ENCODE results near the gene UXT. TPM values are rescaled to one million over a fixed set of nuclear protein-coding genes. Genes with fewer than 3 reads are reported as not detected.

UXT gene
- total and polyA plus RNA-seq, 9 of the 15 experiments (the other 6 are each of a cell fraction or from before 2014, with no cell fraction given) = 141 to 300 (median 204) TPM

DNA sequence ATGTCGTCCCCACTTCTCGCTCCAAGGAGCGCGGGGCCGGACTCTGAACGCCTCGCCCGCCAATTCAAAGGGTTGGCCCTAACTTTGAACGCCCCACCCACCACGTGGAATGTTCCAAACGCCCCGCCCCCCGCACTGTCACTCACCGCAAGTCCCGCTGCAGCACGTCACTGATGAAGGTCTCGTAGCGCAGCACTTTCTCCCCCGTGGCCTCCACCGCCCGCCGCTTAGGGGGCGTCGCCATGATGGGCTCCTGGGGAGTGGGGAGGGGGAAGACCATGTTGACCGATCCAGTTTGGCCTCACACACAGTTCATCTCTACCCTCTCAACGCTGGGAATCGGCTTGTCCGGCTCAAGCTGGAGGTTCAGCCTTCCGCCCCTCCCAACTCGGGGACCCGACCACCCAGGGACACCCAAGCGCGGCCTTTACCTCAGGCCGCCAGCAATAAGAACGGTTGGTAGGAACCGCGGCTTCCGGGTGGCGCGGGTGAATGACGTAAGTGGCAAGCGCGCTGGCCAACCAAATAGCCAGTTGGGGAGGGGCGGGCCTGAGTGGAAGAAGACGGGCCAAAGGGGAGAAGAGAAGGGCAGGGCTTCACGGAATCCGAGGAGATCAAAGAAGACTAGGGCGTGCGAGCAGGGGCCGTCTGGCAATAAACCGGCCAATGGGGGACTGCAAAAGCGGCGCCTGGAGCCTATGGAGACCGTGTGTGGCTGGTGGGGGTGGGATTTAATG, at the start of gene UXT (continued):
- TF ChIP-seq, protein P1, sequence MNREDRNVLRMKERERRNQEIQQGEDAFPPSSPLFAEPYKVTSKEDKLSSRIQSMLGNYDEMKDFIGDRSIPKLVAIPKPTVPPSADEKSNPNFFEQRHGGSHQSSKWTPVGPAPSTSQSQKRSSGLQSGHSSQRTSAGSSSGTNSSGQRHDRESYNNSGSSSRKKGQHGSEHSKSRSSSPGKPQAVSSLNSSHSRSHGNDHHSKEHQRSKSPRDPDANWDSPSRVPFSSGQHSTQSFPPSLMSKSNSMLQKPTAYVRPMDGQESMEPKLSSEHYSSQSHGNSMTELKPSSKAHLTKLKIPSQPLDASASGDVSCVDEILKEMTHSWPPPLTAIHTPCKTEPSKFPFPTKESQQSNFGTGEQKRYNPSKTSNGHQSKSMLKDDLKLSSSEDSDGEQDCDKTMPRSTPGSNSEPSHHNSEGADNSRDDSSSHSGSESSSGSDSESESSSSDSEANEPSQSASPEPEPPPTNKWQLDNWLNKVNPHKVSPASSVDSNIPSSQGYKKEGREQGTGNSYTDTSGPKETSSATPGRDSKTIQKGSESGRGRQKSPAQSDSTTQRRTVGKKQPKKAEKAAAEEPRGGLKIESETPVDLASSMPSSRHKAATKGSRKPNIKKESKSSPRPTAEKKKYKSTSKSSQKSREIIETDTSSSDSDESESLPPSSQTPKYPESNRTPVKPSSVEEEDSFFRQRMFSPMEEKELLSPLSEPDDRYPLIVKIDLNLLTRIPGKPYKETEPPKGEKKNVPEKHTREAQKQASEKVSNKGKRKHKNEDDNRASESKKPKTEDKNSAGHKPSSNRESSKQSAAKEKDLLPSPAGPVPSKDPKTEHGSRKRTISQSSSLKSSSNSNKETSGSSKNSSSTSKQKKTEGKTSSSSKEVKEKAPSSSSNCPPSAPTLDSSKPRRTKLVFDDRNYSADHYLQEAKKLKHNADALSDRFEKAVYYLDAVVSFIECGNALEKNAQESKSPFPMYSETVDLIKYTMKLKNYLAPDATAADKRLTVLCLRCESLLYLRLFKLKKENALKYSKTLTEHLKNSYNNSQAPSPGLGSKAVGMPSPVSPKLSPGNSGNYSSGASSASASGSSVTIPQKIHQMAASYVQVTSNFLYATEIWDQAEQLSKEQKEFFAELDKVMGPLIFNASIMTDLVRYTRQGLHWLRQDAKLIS (CRISPR knock-in tag; IDR thresholded peaks at IDR 0.05) = peak; percentile 96
- TF ChIP-seq SOX6 (IDR thresholded peaks at IDR 0.05) (peak; percentile 19; the same call in 1 of the 2 replicates), ESRRA (IDR thresholded peaks at IDR 0.05; ENCODE audit: borderline replicate concordance, low read depth) (peak; percentile 54; the same call in 1 of the 2 replicates), YBX1 (IDR thresholded peaks at IDR 0.05) (no peak), XRCC5 (IDR thresholded peaks at IDR 0.05; ENCODE audit: low read depth, low read length) (0 out of 2 replicates have a peak, but pooled peaks have one; percentile 47), ZNF431 (CRISPR knock-in tag; IDR thresholded peaks at IDR 0.05) (no peak), RBBP5 (IDR thresholded peaks at IDR 0.05; ENCODE audit: borderline replicate concordance, insufficient read depth, low read length, poor library complexity, severe bottlenecking) (peak; percentile 70), PHF8 (IDR thresholded peaks at IDR 0.05; ENCODE audit: borderline replicate concordance, low read length) (peak; percentile 91), BACH1 (tag; IDR thresholded peaks at IDR 0.05) (no peak), TCF3 (CRISPR knock-in tag; IDR thresholded peaks at IDR 0.05) (0 out of 2 replicates have a peak, but pooled peaks have one; percentile 1)
- TF ChIP-seq, protein P2, sequence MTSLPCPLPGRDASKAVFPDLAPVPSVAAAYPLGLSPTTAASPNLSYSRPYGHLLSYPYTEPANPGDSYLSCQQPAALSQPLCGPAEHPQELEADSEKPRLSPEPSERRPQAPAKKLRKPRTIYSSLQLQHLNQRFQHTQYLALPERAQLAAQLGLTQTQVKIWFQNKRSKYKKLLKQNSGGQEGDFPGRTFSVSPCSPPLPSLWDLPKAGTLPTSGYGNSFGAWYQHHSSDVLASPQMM (CRISPR knock-in tag; IDR thresholded peaks at IDR 0.05) = no peak
- TF ChIP-seq, protein P3, sequence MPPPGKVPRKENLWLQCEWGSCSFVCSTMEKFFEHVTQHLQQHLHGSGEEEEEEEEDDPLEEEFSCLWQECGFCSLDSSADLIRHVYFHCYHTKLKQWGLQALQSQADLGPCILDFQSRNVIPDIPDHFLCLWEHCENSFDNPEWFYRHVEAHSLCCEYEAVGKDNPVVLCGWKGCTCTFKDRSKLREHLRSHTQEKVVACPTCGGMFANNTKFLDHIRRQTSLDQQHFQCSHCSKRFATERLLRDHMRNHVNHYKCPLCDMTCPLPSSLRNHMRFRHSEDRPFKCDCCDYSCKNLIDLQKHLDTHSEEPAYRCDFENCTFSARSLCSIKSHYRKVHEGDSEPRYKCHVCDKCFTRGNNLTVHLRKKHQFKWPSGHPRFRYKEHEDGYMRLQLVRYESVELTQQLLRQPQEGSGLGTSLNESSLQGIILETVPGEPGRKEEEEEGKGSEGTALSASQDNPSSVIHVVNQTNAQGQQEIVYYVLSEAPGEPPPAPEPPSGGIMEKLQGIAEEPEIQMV (tag; conservative IDR thresholded peaks at IDR 0.05; ENCODE audit: low read depth) = no peak
- TF ChIP-seq, protein P4, sequence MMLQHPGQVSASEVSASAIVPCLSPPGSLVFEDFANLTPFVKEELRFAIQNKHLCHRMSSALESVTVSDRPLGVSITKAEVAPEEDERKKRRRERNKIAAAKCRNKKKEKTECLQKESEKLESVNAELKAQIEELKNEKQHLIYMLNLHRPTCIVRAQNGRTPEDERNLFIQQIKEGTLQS (IDR thresholded peaks at IDR 0.05) = peak; percentile 74
- TF ChIP-seq, protein P4 (CRISPR knock-in tag; conservative IDR thresholded peaks at IDR 0.05) = no peak; the same call in 1 of the 2 replicates
- TF ChIP-seq, protein P5, sequence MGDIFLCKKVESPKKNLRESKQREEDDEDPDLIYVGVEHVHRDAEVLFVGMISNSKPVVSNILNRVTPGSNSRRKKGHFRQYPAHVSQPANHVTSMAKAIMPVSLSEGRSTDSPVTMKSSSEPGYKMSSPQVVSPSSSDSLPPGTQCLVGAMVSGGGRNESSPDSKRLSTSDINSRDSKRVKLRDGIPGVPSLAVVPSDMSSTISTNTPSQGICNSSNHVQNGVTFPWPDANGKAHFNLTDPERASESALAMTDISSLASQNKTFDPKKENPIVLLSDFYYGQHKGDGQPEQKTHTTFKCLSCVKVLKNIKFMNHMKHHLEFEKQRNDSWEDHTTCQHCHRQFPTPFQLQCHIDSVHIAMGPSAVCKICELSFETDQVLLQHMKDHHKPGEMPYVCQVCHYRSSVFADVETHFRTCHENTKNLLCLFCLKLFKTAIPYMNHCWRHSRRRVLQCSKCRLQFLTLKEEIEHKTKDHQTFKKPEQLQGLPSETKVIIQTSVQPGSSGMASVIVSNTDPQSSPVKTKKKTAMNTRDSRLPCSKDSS (IDR thresholded peaks at IDR 0.05; ENCODE audit: low read depth, partially characterized antibody) = no peak
